Measurements from ENCODE around the gene LAGE3.
A peak's percentile ranks its signal among the peaks of the same experiment; 100 is the strongest.

The LAGE3 gene, protein sequence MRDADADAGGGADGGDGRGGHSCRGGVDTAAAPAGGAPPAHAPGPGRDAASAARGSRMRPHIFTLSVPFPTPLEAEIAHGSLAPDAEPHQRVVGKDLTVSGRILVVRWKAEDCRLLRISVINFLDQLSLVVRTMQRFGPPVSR

DNA sequence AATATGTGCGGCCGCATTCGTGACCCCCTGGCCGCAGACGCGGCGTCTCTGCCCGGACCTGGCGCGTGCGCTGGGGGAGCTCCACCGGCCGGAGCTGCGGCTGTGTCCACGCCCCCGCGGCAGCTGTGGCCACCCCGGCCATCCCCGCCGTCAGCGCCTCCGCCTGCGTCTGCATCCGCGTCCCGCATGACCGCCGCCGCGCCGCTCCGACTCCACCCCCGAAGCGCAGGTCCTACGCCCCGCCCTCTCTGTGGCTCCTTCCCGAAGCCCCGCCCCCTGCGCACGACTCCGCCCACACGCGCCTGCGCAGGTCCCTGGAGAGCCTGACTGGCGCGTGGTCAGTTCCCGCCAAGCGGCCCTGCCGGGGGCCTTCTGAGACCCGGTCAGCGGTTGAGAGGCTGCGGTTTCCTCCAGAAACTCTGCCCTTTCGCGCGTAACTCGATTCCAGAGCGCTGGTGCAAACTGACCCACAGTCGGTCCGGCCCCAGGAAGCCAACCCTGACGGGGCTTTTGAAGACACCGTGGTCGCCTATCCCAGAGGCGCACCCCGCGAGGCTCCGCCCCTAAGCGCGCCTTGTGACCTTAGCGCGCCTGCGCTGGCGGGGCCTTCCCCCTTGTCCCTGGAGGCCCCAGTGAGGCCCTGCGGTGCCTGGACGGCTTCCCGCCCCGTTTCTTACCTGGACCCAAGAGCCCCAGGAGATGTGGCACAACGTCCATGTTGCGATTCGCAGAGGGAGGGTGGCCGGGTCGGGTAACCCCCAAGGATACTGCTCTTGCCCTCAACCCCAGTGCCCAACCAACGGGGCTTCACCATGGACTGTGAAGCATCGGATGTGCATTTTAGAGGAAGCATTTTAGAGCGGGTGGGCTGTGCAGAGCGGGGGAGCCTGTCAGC, at the start of gene LAGE3:
LAGE3 (minus strand) TSS at position 554 of the 895 bp plus-strand sequence; CDS start at position 188, 366 bp downstream.
- peak; percentile 93 for DNase-seq

DNA sequence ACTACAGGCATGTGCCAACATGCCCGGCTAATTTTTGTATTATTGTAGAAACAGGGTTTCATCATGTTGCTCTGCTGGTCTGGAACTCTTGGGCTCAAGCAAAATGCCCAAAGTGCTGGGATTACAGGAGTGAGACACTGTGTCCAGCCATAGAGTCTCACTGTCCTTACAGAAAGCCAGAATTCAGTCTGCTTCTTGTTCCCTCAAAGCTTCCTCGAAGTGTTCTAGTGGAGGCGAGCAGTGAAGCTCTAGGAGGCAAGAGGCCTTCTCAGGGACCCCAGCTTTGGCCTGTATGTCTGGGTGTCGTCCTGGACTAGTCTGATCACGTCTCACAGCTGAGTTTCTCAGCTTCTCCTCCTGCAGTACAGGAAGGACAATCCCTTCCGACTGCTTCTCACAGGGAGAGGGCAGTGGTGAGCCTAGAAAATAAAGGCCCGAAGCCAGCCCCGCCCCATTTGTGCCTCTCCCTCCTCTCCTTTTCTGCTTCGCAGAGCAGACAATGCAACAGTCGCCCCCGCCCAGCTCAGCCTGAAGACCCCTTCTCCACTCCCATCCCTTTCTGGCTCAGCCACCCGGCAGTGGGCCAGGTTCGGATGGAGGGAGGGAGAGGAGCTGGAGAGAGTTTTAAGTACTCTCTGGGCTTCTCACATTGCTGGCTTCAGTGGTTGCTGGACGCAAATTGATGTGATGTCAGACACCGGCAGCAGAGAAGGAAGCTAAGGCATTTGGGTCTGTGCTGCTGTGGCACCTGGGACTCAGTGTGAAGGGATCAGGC, 48.0 kb upstream of the LAGE3 start:
- peak; percentile 94 for DNase-seq

DNA sequence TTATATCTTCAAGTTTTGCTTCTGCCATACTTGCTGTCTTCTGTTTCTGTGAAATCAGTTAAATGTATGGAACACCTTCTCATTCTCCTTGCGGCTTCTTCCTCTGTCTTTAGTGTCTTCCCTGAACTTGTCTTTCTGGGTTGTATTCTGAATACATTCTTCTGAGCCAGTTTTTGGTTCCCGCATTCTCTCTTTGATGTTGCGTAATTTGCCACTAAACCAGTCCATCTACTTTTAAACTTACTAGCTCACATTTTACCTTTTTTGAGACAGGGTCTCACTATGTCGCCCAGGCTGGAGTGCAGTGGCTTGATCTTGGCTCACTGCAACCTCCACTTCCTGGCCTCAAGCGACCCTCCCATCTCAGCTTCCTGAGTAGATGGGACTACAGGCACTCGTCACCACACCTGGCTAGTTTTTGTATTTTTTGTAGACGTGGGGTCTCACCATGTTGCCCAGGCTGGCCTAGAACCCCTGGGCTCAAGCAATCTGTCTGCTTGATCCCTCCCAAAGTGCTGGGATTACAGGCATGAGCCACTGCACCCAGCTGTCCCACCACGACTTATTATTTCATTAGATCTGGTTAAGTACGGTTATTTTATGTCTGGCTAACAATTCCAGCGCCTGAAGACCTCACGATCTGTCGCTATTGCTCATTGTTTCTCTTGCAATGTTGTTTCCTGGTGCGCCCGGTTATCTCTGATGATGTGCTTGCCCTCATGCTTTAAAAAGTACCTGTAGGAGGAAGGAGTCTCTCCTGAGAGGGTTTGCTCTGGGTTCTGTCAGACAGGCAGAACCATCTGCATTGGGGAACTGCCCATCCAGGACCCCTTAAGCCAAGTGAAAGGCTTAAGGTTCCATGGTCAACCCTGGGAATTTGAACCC, 46.8 kb upstream of the LAGE3 start:
- no peak for DNase-seq

DNA sequence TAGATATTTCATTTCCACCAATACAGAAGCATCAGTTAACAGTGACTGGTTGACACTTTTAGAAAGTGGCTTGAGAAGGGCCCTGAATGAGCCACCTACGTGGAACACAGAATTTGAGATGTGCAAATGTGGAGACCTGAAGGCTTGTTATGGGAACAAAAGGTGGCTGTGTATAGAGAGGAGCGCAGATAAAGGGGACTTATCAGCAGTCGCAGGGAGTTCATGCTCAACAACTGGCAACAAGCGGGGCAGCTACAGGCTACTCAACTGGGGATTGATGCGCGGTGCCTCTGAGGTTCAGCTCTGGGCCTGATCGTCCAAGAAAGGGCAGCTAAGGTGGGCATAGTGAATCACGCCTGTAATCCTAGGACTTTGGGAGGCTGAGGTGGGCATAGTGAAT, 40.3 kb upstream of the LAGE3 start:
- no peak for DNase-seq

DNA sequence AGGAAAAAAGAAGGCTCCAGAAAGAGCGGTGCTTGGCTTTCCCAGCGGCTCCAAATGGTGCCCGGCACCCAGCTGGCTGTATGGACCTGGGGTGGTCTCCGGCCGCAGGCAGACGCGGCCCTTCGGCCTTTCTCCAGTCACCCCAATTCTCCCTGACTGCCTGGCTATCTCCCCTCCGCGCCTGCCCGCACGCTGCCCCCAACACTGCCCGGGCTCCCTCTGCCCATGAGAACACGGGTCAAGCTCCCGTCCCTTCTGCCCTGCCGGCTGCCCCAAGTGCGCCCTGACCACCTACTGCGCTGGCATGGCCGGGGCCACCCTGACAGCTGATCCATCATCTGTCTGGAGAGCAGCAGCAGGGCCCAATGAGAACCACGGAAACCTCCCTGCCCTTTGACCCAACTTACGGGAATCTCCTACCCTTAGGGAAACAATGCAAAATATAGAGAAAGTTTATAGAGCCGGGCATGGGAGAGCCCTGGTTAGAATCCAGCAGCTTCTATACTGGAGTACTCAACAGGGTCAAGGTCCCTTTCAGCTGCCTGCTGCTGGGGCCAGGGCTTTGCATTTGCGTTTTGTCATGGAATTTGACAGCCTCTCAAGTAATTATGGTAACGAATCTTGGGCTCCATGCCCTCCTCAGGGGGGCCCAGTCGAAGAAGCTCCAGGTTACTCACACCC, 38.2 kb upstream of the LAGE3 start:
- DNase-seq, result no peak

DNA sequence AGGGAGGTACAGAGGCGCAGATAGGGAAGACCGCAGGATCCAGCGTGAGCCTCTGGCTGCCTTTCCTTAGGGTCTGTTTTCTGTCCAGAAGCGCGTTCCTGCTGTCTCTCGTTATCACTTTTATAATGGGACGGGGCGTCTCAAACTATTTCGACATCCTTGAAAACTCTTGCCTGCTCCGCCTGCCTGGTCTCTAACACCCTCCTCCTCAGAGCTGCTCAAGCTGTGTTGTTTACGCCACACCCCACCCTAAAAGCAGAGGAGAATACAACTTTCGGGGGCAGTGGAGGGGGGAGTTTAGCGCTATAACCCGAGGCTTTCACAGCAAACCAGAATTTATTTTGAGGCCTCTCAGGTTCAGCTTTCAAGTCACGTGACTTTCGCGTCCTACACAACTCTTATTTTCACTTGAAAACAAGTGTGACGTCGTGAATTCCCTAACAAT, 37.6 kb upstream of the LAGE3 start:
- peak; percentile 65 for DNase-seq

DNA sequence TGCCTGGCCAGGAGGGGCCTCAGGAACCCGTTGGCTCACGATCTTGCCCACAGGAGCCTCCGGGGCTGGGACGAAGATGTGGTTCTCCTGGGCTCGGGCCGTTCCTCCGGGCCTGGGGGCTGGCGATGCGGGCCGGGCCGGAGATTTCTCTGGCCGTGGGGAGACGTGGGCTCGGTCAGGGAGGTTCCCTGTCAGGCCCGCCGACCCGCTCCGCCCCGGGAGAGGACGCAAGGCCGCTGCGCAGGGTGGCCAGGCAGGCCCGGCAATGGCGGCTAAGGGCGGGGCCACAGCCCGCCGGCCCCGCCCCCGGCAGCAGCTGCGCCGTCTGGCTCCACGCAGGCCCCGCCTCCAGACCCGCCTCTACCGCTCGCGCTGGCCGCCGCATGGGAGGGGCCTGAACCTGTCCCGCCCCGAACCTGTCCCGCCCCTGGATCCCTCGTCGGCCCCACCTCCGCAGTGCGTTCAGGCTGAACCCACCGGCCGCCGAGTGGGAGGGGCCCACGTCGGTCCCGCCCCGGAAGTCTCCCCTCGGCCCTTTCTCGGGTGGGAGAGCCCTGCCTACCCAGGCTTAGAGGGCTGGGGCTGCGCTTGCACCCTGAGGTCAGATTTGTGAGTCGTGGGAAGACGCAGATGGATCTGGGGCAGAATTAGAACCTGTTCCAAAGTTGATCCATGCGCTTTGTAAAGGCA, 37.0 kb upstream of the LAGE3 start, which contains the start of gene FAM3A:
FAM3A (minus strand) TSS at position 267 of the 690 bp plus-strand sequence. CDS start 460 bp downstream, outside the sequence.
- DNase-seq, result peak; percentile 96

DNA sequence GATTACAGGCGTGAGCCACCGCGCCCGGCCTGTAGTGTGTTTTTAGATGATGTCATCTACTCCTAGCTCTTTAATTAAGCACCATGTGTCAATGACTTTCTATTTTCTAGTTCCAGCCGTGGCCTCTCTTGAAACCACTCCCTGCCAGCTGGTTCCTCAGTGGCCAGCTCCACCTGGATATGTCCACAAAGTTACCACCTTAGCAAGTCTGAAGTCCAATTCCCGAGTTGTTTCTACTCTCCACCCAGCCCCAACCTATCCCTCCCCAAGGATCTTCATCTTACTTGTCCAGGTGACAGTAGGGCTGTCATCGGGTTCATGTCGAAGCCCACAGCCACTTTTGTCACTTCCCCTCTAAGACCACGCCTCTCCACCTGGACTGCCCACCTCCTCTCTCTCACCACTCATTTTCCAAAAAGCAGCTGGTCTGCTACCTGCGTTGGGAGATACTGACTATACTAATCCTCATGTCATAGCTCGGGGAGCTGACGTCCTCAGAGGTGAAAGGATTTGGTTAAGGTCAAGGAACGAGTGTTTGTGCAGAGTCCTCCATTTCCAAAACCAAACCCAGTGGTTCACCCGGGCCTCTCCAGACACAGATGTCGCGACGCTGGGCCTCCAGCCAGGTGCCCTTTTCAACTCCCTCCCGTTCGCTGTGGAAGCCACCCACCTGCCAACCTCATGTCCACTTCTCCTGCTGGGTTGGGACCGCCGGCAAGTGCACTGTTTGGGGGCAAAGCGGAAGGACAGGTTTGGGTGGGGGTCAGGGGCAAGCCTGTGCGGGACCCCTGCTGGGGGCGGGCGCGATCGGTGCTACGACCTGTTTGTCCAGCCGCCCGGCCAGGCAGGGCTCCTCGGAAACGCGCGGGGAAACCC, 36.2 kb upstream of the LAGE3 start:
- no peak for DNase-seq

DNA sequence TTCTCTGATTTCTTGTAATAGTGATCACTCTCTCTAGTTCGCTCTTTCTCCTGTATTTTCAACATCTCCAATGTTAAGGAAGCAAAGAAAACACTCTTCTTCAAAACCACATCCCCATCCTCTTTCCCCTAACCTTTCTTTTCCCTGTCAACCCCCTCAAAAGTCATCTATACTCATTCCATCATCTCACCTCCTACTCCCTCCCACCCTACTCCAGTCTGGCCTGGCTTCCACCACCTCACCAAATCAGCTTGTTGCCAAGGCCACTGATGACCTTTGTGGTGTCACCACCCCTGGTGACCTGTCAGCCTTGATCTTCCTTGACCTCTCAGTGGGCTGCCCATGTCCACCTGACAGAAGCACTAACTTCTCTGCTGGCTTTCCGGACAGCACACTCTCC, 34.6 kb upstream of the LAGE3 start:
- no peak for DNase-seq

DNA sequence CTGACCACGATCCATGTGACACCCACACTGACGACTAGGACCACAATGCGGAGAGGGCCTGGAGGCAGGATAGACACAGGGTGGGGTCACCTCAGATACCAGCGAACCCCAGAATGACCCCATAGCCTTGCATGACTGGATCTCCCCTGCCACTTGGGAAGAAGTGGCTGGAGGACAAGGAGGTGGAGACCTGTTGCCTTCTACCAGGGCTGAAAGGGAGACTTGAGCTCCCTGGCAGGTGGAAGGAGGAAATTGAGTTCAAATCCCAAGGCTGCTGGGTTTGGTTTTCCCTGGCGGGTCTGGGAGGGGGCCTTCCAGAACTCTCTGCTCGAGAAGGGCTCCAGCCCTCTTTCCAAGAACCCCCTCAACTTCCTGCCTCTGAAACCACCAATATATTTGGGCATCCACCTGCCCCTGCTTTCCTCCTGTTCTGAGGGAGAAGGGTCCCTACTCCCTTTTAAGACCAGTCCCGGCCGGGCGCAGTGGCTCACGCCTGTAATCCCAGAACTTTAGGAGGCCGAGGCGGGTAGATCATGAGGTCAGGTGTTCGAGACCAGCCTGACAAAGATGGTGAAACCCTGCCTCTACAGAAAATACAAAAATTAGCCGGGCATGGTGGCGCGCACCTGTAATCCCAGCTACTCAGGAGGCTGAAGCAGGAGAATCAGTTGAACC, 33.9 kb upstream of the LAGE3 start:
- no peak for DNase-seq

DNA sequence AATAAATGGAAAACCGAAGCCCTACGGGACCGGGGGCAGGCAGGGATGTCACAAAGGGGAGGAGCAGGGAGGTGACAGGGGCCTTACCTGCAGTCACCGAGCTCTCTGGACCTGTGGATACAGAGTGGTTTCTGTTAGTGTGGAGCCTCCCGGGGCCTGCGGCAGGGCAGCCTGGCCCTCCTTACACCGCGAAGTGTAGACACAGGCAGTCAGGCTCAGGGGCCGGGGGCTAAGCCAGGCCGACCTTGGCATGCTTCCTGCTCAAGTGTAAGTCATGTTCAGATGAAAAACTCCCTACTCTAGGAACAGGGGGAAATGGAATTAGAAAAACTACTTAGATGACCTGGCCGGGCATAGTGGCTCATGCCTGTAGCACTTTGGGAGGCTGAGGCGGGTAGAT, 32.7 kb upstream of the LAGE3 start:
- DNase-seq, result no peak

DNA sequence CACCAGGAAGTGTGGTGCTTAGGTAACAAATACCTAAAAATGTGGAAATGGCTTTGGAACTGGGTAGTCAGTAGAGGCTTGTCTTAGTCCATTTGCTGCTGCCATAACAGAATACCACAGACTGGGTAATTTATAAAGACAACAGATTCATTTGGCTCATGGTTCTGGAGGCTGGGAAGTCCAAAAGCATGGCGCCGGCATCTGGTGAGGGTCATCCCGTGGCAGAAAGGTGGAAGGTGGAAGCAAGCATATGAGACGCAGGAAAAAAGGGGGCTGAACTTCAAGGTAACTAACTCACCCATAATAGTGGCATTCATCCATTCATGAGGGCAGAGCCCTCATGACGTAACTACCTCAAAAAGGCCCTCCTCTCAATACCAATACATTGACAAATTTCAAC, 30.4 kb upstream of the LAGE3 start:
- DNase-seq, result no peak

DNA sequence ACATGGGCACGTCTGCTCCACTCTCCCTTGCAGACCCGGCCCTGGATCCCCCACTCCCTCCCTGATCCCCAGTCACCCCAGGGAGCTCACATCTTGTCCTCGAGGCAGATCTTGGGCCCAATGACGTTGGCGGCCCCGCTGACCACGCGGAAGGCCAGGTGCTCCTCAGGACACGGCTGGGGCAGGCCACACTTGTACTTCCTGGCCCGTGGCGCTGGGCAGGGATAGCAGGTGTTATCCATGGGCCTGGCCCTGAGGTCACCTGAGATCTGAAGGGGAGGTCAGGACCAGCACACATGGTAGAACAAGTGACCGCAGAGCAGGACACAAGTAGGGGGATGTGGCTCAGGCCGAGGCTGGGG, 29.3 kb upstream of the LAGE3 start:
- no peak for DNase-seq

DNA sequence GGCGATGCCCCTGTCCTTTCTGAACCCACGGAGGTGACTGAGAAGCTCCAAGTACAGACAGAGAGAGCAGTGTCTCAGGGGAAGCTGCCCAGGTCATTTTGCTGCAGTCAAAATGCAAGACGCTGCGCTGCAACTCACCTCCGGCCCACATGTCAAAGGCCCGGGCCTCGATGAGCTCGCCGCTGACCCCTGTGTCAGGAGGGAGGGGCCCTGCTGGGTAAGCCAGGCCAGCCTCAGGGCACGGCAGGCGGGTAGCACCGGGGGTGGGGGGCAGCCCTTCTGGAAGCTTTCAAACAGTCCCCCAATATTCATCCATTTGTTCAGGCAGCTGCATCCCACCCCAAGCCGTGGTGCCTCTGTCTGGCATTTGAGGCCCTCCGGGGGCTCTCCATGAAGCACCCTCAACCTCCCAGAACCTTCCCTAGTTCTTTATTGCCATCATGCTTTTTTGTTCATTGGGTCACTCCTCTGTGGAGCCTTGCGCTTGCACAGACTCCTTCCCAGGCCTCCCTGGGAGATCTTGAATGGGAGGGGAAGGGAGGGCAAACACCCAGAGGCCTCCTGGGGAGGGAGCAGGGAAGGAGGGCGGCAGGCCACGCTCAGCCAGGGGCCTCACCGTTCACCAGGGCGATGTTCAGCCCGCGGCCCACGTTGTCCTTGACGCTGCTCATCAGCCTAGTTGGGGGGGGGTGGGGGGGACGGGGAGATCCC, 28.7 kb upstream of the LAGE3 start:
- no peak for DNase-seq

DNA sequence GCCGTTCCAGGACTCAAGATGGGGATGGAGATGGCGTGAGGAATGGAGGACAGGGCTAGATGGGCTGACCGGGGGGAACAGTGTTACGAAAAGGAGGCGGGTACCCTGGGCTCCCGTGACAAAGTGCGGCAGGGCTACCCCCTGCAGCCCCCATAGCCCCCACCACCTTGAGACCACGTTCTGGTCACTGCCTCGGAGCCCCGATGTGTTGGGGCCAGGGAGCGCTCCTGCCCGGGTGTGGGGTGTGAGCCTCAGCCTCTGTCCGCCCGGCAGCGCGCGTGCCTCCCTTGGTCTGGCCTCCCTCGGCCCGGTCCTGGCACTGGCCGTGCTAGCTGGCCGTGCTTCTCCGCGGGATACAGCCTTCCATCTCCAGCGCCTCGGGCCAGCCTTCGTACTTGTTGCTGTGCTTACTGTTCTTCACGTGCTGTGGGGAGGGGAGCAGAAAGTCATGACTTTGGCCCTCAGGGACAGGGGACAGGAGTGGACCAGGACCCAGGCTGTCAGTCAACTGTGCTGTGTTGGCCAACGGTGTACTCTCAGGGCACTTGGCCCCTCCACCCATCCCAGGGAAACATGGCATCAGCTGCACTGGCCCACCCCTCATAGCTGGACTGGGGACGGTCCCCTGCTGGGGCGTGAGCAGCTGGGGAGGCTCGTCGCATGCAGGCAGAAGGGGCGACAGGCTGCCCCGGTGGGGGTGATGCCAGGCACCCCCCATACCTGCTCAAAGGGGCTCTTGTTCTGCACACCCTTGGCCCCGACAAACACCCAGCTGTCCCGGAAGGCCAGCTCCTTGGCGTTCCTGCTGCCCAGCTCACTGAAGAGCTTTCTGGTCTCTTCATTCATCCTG, 27.6 kb upstream of the LAGE3 start:
- no peak for DNase-seq

DNA sequence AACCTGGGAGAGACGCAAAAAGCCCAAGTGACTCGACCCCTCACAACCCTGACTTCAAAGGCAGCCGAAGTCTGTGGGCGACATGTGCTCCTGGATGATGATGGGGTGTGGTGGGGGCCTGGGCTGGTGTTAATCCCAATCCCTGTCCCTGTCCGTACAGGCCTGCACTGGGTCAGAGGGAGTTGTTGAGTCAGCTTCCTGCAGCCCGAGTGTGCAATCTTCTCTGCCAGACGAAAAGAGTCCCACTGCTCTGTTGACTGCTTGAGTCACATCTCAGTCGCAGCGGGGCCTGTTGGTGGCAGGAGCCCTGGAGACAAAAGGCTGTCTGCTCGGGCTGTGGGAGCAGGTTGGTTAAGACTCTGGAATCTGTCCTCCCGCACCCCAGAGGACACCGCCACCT, 26.7 kb upstream of the LAGE3 start:
- no peak for DNase-seq

DNA sequence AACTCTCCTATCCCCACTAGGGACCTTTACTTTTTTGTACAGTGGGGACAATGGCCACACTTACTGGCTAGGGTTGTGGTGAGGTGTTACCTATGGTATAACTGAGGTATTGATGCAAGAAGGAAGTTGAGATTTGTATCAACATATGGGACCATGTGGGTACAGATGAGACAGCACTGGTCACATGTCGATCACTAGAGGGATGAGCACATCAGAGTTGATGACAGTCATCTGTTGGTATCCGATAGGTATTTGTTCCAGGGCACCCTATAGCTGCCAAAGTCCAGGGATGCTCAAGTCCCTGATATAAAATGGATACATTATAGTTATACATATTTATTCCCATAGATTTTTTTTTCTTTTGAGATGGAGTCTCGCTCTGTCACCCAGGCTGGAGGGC, 23.9 kb upstream of the LAGE3 start:
- no peak for DNase-seq

DNA sequence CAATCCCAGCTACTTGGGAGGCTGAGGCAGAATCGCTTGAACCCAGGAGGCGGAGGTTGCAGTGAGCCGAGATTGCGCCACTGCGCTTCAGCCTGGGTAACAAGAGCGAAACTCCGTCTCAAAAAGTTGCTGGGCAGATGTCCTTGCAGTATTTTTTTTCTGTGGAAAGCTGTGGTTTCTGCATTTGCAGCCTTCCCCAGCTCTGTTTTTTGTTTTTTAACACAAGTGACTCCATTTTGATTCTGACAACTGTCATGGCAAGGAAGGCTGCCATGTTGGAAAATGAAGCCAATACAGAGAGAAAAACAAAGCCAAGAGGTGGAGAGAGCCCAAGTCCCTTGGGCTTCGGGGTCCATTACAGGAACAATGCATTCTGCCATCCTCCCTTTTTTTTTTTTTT, 23.0 kb upstream of the LAGE3 start:
- DNase-seq, result no peak

All from right hindlimb (tissue), 1 donor.